Forelimb muscle (tissue), 1 donor: ENCODE data around the gene CRABP1. TPM values are rescaled to one million over a fixed set of nuclear protein-coding genes. Genes with fewer than 3 reads are reported as not detected.

Experiments
- DNase-seq: peaks from one replicate; pipeline ENCODE4 v3.0.0-alpha.2; 2013; ENCODE audit warnings: low read depth
- polyA plus RNA-seq: library from polyadenylated mRNA; unstranded; fragments of 120-200 nt; gene quantifications from one replicate; pipeline ENCODE4 v1.2.1, GENCODE V29; 2013; ENCODE audit not compliant: insufficient read length

Gene CRABP1
- polyA plus RNA-seq, 1 donor, result 29.2 TPM

DNA sequence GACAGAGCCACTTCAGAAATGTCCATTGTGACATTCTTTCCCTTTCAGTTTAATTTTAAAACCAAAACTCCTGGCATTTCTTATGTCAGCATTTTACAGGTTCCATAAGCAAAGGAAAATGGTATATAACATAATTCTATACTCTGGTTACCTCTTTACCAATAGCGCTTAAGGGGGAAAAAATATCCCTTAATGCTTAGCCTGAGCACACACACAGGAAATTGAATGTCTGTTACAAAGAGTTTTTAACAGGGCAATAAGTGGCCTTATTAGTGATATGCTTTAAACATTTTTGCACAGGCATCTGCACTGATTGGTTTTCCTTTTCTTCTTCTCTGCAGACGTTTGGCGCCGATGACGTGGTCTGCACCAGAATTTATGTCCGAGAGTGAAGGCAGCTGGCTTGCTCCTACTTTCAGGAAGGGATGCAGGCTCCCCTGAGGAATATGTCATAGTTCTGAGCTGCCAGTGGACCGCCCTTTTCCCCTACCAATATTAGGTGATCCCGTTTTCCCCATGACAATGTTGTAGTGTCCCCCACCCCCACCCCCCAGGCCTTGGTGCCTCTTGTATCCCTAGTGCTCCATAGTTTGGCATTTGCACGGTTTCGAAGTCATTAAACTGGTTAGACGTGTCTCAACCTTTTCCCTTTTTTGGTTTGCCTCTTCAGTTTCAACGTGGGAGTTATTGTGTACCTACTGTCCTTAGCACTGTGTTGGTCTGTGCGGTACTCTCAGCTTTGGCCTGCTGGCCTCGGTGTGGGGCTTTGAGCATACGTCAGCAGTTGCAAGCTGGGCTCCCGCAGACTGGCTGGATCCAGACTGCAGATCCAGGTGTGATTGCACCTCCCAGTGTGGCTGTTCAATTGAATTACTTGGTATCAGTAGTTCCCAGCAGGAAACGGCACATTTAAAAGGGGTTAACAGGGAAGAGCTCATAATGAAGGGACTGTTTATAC lies 7.7 kb downstream of the CRABP1 start:
- no peak for DNase-seq

DNA sequence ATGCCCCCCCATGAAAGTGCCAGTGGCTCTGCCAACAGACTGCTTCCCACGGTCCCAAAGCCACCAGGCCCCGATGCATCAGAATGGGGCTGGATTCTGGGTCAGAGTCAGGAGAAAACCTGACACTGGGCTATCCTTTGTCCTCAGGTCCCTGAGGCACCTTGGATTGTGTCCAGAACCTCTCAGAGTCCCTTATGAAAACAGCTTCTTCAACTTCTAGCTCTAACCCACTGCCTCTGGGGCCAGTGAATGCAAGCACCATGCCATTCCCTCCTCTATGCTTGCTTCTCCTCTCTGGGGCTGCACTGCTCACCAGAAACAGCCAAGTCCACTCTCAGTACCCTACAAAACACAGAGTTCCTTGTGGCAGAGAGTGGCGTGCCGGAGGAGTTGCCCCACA lies 9.9 kb downstream of the CRABP1 start:
- no peak for DNase-seq

DNA sequence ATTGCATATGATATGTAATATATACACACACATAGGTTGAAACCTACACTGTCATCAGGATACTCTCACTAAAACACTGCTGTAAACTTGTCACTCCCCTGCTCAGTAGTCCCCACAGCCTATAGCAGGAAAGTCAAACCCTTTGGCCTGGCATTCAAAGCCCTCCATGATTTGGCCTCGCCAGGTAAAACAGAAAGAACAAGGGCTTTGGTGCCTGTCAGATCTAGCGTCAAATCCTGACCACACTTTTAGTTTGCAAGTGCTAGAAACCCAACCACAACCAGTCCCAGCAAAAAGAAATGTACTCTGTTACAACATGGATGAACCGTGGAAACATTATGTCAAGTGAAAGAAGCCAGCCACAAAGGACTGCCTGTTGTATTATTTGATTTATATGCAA lies 11.4 kb downstream of the CRABP1 start:
- DNase-seq, result no peak

DNA sequence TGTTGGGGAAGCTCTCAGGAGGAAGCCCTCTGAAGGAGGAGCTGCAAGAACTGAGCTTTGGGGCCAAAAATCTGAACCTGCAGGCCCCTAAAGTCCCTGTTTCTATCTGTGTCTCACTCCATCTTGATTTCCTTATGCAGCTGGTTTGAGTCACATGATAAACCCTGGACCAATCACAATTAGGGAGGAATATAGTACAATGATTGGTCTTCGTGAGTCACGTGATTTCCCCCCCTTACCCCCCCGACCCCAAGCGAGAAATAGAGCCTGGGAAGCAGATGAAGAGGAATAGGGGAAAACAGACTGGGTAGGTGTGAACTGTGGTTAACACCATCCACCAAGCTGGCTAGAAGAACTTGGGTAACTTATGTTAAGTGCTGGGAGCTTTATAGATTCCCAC lies 12.9 kb downstream of the CRABP1 start:
- DNase-seq, result no peak

DNA sequence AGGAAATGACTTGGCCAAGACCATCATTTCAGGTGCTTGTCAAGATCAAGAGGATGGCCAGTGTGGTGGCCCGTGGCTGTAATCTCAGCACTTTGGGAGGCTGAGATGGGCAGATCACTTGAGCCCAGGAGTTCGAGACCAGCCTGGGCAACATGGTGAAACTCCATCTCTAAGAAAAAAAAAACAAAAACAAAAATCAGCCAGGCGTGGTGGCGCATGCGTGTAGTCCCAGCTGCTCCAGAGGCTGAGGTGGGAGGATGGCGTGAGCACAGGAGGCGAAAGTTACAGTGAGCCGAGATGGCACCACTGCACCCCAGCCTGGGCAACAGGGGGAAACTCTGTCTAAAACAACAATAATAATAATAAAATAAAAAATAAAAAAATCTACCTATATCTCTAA lies 15.0 kb downstream of the CRABP1 start:
- DNase-seq, result no peak

DNA sequence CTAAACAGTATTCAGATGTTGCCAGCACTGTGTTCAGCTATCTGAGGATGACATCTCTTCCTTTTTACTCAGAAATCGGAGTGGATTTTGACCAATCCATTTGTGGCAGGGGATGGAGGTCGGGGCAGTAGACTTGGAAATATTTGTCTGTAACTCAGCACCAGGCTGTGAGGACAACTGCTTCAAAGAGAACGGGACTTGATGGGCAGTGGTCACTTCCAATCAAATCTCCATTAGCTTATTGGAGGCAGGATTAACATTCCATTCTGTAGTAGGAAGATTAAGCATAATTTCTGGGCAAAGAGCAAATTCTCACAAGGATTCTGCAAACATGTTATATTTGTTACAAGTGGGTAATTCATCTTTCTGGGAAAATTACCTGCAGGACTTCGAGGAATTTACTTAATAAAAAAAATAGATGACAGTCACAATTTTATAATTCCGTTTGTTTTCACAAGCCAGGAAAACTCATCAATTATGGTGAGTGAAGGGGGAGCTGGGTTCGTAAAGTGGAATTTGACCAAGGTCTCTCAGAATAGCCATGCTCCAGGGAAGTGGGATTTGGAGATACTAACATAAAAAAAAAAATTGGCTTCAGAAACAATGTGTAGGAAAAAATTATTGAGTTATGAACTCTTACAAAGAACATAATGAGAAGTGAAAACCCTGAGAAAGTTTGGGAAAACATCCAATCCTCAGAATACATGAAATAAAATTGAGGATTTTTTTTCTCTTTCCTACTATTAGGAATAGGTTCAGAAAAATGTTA lies 18.1 kb downstream of the CRABP1 start:
- no peak for DNase-seq

DNA sequence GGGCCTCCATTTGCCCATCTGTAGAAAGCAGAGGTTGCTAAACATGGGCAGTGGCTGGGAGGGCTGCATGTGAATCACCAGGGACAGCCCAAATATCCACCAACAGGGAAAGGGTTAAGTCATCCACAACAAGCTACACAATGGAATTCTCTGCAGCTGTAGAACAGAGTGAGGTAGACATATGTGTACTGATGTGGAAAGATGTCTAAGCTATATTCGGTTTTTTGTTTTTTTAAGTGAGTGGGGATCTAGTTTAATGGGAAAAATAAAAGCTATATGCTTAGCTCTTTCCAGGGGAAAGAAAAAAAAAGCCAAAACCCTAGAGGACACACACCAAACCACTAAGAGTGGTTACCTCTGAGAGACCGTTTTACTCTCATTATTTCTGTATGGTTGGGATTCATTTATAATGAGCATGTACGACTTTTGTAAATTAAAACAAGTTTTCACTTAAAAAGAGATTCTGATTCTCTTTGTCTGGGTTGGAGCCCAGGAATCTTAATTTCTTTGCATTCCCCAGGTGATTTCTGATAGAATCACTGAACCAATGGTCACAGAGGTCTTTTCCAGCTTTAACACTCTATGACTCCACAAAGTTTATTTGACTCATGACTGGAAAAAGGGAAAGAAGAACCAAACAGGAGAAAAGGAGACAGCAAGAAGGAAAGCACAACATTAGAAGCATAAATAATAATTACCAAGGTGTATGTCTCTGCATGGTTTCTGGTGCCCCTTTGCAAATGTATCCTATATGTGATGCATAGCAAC lies 19.1 kb downstream of the CRABP1 start:
- no peak for DNase-seq

DNA sequence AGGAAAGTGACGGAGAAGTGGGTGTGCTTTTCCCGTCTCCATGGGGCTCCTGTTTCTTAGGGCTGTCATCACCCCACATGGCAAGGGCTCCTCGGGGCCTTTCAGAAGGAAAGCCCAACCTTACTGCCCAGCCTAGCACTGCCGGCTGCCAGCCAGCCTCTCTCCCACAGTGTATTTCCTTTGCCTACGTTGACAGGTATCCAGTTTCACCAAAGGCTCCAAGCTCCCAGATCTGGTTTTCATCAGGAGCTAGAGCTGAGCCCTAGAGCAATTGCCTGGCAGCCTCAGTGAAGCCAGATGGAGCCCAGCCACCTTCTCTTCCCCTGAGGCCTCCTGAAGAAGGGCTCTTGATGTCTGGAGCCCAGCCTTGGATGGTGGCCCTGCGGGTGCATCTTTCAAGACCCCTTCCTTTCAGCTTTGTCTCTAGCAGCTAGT lies 20.2 kb downstream of the CRABP1 start:
- DNase-seq, result no peak

DNA sequence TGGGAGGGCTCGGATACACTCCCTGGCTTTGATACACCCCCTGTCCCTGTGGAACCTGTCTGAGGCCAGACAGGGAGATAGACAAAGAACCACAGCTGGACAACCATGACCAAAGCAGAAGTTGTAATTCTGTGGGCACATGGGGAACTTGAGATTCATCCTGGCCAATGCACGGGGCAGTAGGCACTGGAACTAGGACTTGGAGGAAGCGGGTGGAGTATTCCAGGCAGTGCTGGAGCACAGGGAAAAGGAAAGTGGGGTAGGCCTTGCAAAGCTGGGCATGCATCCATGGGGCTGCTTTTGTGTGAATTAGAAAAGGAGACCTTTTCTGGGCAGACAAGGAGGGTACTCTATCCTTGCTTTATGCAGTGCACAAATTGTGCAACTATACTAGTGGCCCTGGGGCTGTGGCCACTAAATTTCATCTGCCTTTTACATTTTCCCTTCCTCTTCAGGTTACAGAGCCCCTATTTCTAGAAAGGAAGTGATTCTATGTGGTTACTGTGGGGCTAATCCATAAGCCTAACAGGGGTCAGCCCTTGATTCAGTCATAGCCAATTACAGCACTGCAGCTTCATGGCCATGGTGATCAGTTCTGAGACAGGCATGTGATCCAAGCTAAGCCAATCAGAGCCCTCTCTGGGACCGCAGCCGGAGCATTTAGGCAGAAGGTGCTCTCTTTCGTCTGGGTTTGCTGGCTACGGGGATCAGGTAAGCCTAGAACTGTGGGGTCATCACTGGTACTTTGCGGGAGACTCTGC lies 21.0 kb downstream of the CRABP1 start:
- DNase-seq, result no peak

DNA sequence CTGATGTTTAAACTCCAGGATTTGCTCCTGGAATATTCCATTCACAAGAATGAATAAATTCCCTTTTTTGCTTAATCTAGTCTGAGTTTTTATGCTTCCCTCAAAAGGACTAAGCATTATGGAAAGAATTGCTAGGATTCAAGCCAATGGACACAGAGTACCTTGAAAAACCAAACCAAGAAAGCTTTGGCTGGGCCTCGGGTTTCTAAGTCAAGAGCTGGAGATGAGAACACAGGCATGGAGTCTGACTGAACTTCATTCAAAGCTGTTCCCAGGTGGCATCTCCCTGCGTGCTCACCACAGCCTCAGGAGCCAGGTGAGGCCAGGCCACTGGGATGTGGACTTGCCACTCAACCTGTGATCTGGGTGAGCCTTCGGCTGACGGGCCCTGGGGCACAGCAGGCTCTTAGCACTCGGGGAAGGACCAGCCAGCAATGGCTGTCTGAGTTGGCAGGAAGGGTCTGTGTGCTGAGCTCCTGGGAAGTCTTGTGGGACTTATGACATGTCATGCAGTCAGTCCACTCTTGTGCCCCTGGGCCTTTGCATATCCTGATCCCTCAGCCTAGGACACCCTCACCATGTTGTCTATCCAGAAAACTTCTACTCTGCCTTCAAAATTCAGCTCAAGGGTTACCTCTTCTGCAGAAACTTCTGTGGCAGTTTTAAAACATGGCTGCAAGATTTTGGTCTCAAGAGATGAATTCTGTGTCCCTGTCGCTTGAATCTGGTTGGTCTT lies 21.8 kb downstream of the CRABP1 start:
- no peak for DNase-seq

DNA sequence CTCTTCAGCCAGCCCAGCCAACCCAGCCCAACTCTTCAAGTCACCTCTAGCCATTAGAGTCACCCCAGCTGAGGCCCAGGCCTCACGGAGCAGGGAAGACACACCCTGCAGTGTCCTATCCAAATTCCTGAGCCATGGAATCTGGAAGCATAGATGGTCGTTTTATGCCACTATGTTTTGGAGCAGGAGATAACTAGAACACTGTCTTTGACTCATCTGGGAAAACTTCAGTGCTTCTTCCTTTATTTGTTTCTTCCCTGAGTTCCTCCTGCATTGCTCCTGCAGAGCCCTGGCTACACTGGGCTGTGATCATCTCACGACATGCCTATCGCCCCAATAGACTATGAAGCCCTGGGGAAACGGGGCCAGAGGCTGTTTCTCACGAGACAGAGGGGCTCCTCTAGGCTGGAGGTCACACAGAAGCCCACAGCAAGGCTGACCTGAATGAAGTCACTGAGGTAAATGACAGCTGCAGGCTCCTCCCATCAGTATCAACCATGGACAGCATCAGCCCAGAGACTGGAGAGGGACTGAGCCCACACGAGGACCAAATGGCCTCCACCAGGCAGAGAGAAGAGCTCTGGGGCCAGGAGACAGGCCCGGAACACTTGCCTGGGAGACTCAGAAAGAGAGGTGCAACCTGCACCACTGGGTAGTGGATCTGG lies 22.7 kb downstream of the CRABP1 start:
- DNase-seq, result no peak

DNA sequence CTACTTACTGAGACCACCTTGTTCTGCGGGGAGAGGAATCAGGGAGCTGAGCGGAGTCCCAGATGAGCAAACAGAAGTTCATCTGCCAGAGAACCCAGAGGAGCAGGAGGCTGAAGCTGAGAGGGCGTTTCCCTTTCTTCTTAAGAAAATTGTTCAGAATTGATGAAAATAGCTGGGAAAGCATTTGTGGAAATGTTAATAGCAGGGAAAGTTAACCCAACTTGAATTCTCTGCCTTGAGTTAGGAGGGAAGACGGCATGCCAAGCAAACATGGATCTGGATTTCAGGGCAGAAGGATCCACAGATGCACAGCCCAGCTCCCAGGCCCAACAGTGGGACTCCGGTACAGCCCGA lies 23.2 kb downstream of the CRABP1 start:
- DNase-seq, result no peak

DNA sequence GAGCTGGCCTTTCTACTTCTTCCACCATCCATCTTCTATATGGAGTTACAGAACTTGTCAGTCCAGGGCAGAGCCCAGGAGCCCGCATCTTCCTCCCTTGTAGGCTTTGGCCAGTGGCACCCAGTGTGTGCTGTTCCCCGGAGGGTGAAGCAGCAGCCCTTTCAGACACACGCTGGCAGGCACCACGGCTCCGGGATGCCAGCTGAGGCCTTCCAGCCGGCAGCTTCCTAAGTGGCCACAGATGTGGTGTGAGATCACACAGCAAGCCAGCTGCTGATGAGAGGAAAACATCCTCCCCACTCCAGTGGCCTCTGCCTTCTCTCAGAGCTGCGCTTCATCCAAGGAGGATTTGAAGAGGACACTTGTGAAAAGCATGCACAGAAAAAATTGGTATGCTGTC lies 24.1 kb downstream of the CRABP1 start:
- DNase-seq, result no peak

DNA sequence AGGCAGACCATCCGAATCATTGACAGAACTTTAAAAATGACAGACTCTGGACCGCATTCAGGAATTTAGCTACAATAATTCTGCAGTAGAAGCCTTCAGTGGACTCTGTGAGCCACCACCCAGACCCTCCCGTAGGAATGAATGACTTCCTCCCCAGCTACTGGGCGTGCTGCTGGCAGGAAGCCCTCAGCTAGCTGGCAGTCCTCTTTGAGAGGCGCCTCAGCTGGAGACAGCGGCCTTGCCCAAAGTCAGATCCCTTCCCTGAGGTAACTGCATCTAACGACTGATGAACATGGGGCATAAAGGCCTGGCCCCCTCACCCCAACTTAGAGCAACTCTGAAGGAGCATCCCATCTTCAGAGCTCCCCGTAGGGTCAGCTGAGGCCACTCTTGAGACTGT lies 25.8 kb downstream of the CRABP1 start:
- no peak for DNase-seq

DNA sequence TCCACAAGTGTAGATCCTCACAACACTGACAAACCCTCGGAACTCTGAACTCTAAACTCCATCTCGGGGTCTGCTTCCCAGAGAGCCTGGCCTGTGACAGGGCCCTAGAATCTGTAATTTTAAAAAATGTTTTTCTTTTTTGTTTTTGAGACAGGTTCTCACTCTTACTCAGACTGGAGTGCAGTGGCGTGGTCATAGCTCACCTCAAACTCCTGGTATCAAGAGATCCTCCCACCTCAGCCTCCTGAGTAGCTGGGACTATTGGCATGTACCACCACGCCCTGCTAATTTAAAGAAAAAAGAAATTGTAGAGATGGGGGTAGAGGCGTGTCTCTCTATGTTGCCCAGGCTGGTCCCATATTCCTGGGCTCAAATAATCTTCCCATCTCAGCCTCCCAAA lies 26.2 kb downstream of the CRABP1 start:
- DNase-seq, result no peak

DNA sequence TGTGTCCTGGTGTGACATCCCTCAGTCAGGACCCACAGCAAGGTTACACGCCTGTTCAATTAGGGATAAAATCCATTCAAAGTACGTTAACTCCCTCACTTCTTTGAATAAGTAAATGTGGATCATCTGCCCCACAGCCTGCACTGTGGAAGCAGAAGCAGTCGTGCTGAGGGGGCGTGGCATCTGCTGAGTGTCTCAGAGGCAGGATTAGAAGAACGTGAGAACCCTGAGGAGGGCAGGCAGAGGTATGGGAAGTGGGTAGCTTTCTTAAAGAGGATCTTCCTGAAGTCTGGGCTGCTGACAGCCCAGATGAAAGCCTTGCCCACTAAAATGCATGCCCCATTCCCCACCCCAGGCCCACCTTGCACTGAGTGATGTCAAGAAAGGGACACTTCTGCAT lies 28.5 kb downstream of the CRABP1 start:
- no peak for DNase-seq

DNA sequence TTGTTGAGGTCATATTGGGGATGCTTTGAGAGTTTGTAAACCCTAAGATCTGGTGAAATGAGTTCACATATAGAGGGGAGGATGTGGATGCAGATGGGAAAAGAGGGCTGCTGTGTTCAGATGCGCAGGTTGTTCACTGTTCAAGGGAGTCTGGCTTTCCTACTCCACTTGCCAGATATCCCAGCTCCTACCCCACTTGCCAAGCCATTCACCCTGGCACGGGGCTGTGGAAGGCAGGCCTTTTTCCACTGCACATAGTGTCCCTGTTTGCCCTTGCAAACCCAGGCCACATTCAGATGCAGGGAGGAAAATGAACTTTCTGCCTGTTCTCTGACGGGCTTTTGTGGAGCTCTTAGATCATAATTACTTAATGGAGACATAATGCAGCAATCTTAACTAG lies 29.0 kb downstream of the CRABP1 start:
- DNase-seq, result no peak

DNA sequence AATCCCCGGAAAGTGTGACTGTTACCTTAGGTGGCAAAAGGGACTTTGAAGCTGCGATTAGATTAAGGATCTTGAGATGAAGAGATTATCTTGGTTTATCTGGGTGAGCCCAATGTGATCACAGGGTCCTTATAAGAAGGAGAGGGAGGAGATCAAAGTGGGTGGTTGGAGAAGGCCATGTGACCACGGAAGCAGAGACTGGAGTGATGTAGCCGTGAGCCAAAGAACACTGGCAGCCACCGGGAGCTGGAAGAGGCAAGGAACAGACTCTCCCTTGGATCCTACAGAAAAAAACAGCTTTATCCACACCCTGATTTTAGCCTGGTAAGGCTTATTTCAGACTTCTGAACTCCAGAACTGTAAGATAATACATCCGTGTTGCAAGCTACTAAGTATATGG lies 29.9 kb downstream of the CRABP1 start:
- DNase-seq, result no peak

DNA sequence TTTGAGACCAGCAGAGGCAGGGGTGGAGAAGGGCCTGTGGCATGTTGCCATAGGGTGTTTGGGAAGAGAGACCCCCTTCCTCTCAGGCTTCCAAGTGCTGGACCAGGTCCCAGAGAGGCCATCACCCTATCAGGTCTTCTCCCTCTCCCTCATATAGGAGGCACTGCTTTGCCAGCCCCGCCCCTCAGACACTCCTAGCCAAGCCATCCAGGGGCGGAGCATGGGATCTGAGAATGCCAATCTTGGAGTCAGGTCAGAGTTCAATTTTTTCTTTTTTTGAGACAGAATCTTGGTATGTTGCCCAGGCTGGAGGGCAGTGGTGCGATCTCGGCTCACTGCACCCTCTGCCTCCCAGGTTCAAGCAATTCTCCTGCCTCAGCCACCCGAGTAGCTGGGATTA lies 32.7 kb downstream of the CRABP1 start:
- no peak for DNase-seq
